ENCODE results near the gene PRR33. TPM values are rescaled to one million over a fixed set of nuclear protein-coding genes. Genes with fewer than 3 reads are reported as not detected.

The PRR33 gene
- total RNA-seq, 1 experiment from 2014 or later: not detected

DNA sequence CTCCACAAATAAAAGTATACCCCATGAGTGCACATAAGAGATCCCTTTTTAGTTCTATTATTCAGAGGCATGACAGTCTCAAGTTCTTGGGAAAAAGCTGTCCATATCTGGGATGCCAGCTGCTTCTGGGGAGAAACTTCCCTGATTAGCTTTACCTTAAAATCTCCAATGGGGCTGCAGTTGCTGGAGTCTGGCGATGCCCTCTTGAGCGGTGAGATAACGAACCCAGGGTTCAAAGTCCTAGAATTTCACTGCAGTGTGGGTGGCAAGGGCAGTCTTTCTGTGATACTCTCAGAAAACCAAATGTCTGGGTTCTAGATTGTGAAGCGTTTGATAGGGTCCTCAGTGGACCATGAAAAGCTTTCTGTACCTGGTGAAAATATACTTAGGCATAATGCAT lies 7.4 kb upstream of the PRR33 start:
- TF ChIP-seq ELF1 (IDR thresholded peaks at IDR 0.05; ENCODE audit: borderline replicate concordance, low read depth) (no peak), ZBTB33 (IDR thresholded peaks at IDR 0.05; ENCODE audit: extremely low read depth, insufficient replicate concordance, low read length) (no peak), CBX3 (IDR thresholded peaks at IDR 0.05; ENCODE audit: low read depth) (no peak), JUND (IDR thresholded peaks at IDR 0.05) (no peak), EZH2phosphoT487 (IDR thresholded peaks at IDR 0.05; ENCODE audit: borderline replicate concordance) (no peak), POLR2AphosphoS5 (IDR thresholded peaks at IDR 0.05; ENCODE audit: low read depth, low read length) (no peak)
- ChIA-PET POLR2A (no interaction called here), CTCF (interaction anchor here (1.0 kb wide), 1 partner anchor 49 kb away, joined by 3 read pairs; no protein-coding TSS in a partner anchor), RAD21 (ENCODE audit: low non-redundant PET in 1 of 2, low total read pairs in 2 of 2, uncharacterized antibody in 2 of 2, unreplicated experiment in 2 of 2) (no interaction called here)
- Histone ChIP-seq H3K36me3 (ENCODE audit: control insufficient read depth in 1 of 2, insufficient read depth in 2 of 2, low read length in 2 of 2) (no peaks in the 10 kb centered on the region), H3K27ac (ENCODE audit: low read depth, low read length) (no peak overlapping the region), H3K4me3 (replicated peaks in 1 of 2; ENCODE audit: low read depth in 1 of 2, low read length in 2 of 2) (no peak overlapping the region), H4K20me1 (ENCODE audit: insufficient read depth) (no peaks in the 10 kb centered on the region), H3K9ac (ENCODE audit: low read length) (no peak overlapping the region), H3K9me2 (ENCODE audit: insufficient read depth) (no peaks in the 10 kb centered on the region), H3K4me1 (ENCODE audit: control insufficient read depth in 1 of 2, insufficient read depth in 2 of 2, low read length in 2 of 2) (no peaks in the 10 kb centered on the region), H3K9me3 (ENCODE audit: control insufficient read depth in 1 of 2, insufficient read depth in 1 of 2, low read depth in 1 of 2, low read length in 2 of 2) (no peaks in the 10 kb centered on the region), H3K79me2 (ENCODE audit: insufficient read depth, low read length) (no peaks in the 10 kb centered on the region), H3K4me2 (ENCODE audit: low read length) (no peak overlapping the region), H2AFZ (ENCODE audit: low read depth, low read length, poor library complexity, severe bottlenecking) (no peak overlapping the region), H3K27me3 (ENCODE audit: insufficient read depth, low read length) (peaks cover 21% of the 10 kb centered on the region)
- DNase-seq (ENCODE audit: low read depth, low spot score) (no peak), ATAC-seq (no peak)
- BruUV-seq (replicated peaks): no TSS peak
- intact Hi-C loops (cut with micrococcal nuclease): loop anchor here (10.0 kb wide), 1 partner anchor 46 kb away; the partner anchor contains the start of gene MRPL23

- Histone ChIP-seq H3K9me3 (ENCODE audit: control insufficient read depth in 1 of 2, insufficient read depth in 1 of 2, low read depth in 1 of 2, low read length in 2 of 2) (no peaks in the 10 kb centered on the region), H4K20me1 (ENCODE audit: insufficient read depth) (no peaks in the 10 kb centered on the region), H3K36me3 (ENCODE audit: control insufficient read depth in 1 of 2, insufficient read depth in 2 of 2, low read length in 2 of 2) (no peaks in the 10 kb centered on the region), H3K4me1 (ENCODE audit: control insufficient read depth in 1 of 2, insufficient read depth in 2 of 2, low read length in 2 of 2) (no peaks in the 10 kb centered on the region), H3K9me2 (ENCODE audit: insufficient read depth) (no peaks in the 10 kb centered on the region), H2AFZ (ENCODE audit: low read depth, low read length, poor library complexity, severe bottlenecking) (no peak overlapping the region), H3K4me3 (replicated peaks in 1 of 2; ENCODE audit: low read depth in 1 of 2, low read length in 2 of 2) (no peak overlapping the region), H3K27me3 (ENCODE audit: insufficient read depth, low read length) (peaks cover 21% of the 10 kb centered on the region), H3K27ac (ENCODE audit: low read depth, low read length) (no peak overlapping the region), H3K9ac (ENCODE audit: low read length) (no peak overlapping the region), H3K79me2 (ENCODE audit: insufficient read depth, low read length) (no peaks in the 10 kb centered on the region), H3K4me2 (ENCODE audit: low read length) (no peak overlapping the region)
- intact Hi-C loops (cut with micrococcal nuclease): loop anchor here (10.0 kb wide), 1 partner anchor 48 kb away; the partner anchor contains the start of gene MRPL23
- ChIA-PET RAD21 (ENCODE audit: low non-redundant PET in 1 of 2, low total read pairs in 2 of 2, uncharacterized antibody in 2 of 2, unreplicated experiment in 2 of 2) (no interaction called here), POLR2A (no interaction called here), CTCF (no interaction called here)
- DNase-seq (ENCODE audit: low read depth, low spot score) (no peak), ATAC-seq (no peak)
- BruUV-seq (replicated peaks): no TSS peak
- TF ChIP-seq SIN3A (IDR thresholded peaks at IDR 0.05; ENCODE audit: low read depth): no peak
- no peak for TF ChIP-seq EZH2 (IDR thresholded peaks at IDR 0.05)
- TF ChIP-seq MAX (IDR thresholded peaks at IDR 0.05): no peak
- no peak for TF ChIP-seq EGR1 (IDR thresholded peaks at IDR 0.05; ENCODE audit: low read depth)
- TF ChIP-seq ELF1 (IDR thresholded peaks at IDR 0.05; ENCODE audit: borderline replicate concordance, low read depth): no peak
- no peak for TF ChIP-seq CEBPB (IDR thresholded peaks at IDR 0.05; ENCODE audit: low read depth)
- TF ChIP-seq SP1 (IDR thresholded peaks at IDR 0.05; ENCODE audit: low read depth): no peak
- no peak for TF ChIP-seq ZNF274 (IDR thresholded peaks at IDR 0.05; ENCODE audit: low read depth, low read length)
- TF ChIP-seq RAD21 (IDR thresholded peaks at IDR 0.05; ENCODE audit: low read depth): no peak
- no peak for TF ChIP-seq FOSL1 (IDR thresholded peaks at IDR 0.05; ENCODE audit: low read depth)
- no peak for TF ChIP-seq POLR2A (IDR thresholded peaks at IDR 0.05; ENCODE audit: borderline replicate concordance, extremely low read depth, insufficient read depth, insufficient read length)
- no peak for TF ChIP-seq POLR2AphosphoS5 (IDR thresholded peaks at IDR 0.05; ENCODE audit: low read depth, low read length)
- TF ChIP-seq CTCF (IDR thresholded peaks at IDR 0.05 in 2 of 3, conservative IDR thresholded peaks at IDR 0.05 in 1 of 3; ENCODE audit: borderline replicate concordance in 1 of 3, insufficient read depth in 1 of 3, low read depth in 2 of 3, low read length in 2 of 3): no peak
- TF ChIP-seq CBX3 (IDR thresholded peaks at IDR 0.05; ENCODE audit: low read depth): no peak
- no peak for TF ChIP-seq ATF3 (IDR thresholded peaks at IDR 0.05)
- no peak for TF ChIP-seq YY1 (IDR thresholded peaks at IDR 0.05; ENCODE audit: extremely low read depth, insufficient replicate concordance, low read depth, low read length)
These were observed 5.2 kb upstream of the PRR33 start for GRCh38 chr11:1896923-1897322.
